Activated CD8-positive, alpha-beta T cell treated with anti-CD3 and anti-CD28 coated beads, Interleukin-2, amount 10 ng/mL, durations not matched to agents 7 days and 5 days (primary cell): Measurements from ENCODE around the gene DPM1. TPM values are rescaled to one million over a fixed set of nuclear protein-coding genes. Genes with fewer than 3 reads are reported as not detected.
"Not testable (repeated sequence)": the region's sequence is repeated elsewhere in the genome, so short reads cannot be mapped to it uniquely, and the experiment has no call there.

Experiments used
- ATAC-seq: fragments of 150-1000 bp; cut with Tn5 transposase; one replicate; pipeline ENCODE4 v1.10.0; 2021; ENCODE audit warnings: moderate library complexity
- CTCF ChIA-PET: fragments of 350-600 bp; sonication (Branson Sonifier 250); formaldehyde crosslinking; loops from one replicate; lab custom pipeline; 2021; ENCODE audit warnings: antibody characterized with exemption; lab: Charles Lee
- POLR2A ChIA-PET: fragments of 350-600 bp; sonication (Branson Sonifier 250); formaldehyde crosslinking; loops from one replicate; lab custom pipeline; 2021; ENCODE audit warnings: antibody characterized with exemption; lab: Charles Lee
- DNase-seq: peaks from one replicate; pipeline ENCODE4 v3.0.0-alpha.2; 2020
- H3K27ac Mint-ChIP-seq: one replicate; pipeline ENCODE4 v1.8.0; 2021; ENCODE audit warnings: mild to moderate bottlenecking, mixed read lengths
- H3K27me3 Mint-ChIP-seq: one replicate; pipeline ENCODE4 v1.8.0; 2021; ENCODE audit warnings: low read depth, mixed read lengths
- H3K36me3 Mint-ChIP-seq: one replicate; pipeline ENCODE4 v1.8.0; 2021; ENCODE audit warnings: low read depth, mixed read lengths
- H3K4me1 Mint-ChIP-seq: one replicate; pipeline ENCODE4 v1.8.0; 2021; ENCODE audit warnings: low read depth, mixed read lengths
- H3K4me3 Mint-ChIP-seq: one replicate; pipeline ENCODE4 v1.8.0; 2021; ENCODE audit warnings: mild to moderate bottlenecking, mixed read lengths
- H3K9me3 Mint-ChIP-seq: one replicate; pipeline ENCODE4 v1.8.0; 2022; ENCODE audit warnings: mixed read lengths; ENCODE audit not compliant: insufficient read depth
- total RNA-seq, 2 experiments: library from RNA; stranded (reverse); gene quantifications; one replicate each; pipeline ENCODE4 v1.2.3, GENCODE V29; 2021

DPM1 gene
- total RNA-seq, 2 experiments from 2014 or later = 50.6 to 53.0 TPM

GRCh38 chr20:50992733-50993457 is 34.6 kb upstream of the DPM1 start:
- DNase-seq = peak; percentile 64
- H3K4me3 Mint-ChIP-seq = no peak overlapping the region
- peaks cover 5% of the 10 kb centered on the region for H3K27me3 Mint-ChIP-seq
- CTCF ChIA-PET = interaction anchor here (0.6 to 5.2 kb wide), 15 partner anchors 8 to 605 kb away, joined by 3 to 37 read pairs (median 3); partner anchors contain the start of gene BCAS4
- no peaks in the 10 kb centered on the region for H3K4me1 Mint-ChIP-seq
- POLR2A ChIA-PET = interaction anchor here (1.0 kb wide), 1 partner anchor 35 kb away, joined by 4 read pairs; the partner anchor contains the start of gene DPM1
- H3K9me3 Mint-ChIP-seq = no peaks in the 10 kb centered on the region
- H3K36me3 Mint-ChIP-seq = no peaks in the 10 kb centered on the region
- H3K27ac Mint-ChIP-seq = no peak overlapping the region
- ATAC-seq = peak; percentile 98

- Mint-ChIP-seq H3K4me1 (no peaks in the 10 kb centered on the region), H3K4me3 (no peak overlapping the region), H3K27ac (no peak overlapping the region), H3K27me3 (peaks cover 4% of the 10 kb centered on the region), H3K9me3 (no peaks in the 10 kb centered on the region), H3K36me3 (no peaks in the 10 kb centered on the region)
- ATAC-seq = no peak
- POLR2A ChIA-PET = interaction anchor here (1.0 kb wide), 1 partner anchor 34 kb away, joined by 4 read pairs; the partner anchor contains the start of gene DPM1
- DNase-seq = no peak
- CTCF ChIA-PET = interaction anchor here (1.0 to 5.2 kb wide), 11 partner anchors 10 to 605 kb away, joined by 3 to 37 read pairs (median 5); no protein-coding TSS in a partner anchor
Observed at GRCh38 chr20:50992336-50992732, 34.0 kb upstream of the DPM1 start.

GRCh38 chr20:50991076-50991475 is 32.7 kb upstream of the DPM1 start:
- ChIA-PET CTCF (interaction anchor here (0.8 to 5.2 kb wide), 6 partner anchors 9 to 318 kb away, joined by 3 to 37 read pairs (median 6); partner anchors contain the start of gene BCAS4), POLR2A (no interaction called here)
- Mint-ChIP-seq H3K27ac (no peak overlapping the region), H3K4me3 (no peak overlapping the region), H3K9me3 (no peaks in the 10 kb centered on the region), H3K4me1 (no peaks in the 10 kb centered on the region), H3K36me3 (no peaks in the 10 kb centered on the region), H3K27me3 (peaks cover 8% of the 10 kb centered on the region)
- ATAC-seq (no peak), DNase-seq (no peak)

- POLR2A ChIA-PET = interaction anchor here (1.5 kb wide), 1 partner anchor 30 kb away, joined by 4 read pairs; the partner anchor contains the start of genes DPM1 and MOCS3
- H3K4me3 Mint-ChIP-seq = no peak overlapping the region
- H3K4me1 Mint-ChIP-seq = no peaks in the 10 kb centered on the region
Observed at GRCh38 chr20:50987493-50988210, 29.3 kb upstream of the DPM1 start.

GRCh38 chr20:50983321-50983720 is 25.0 kb upstream of the DPM1 start:
- peaks cover 18% of the 10 kb centered on the region for H3K27me3 Mint-ChIP-seq
- no peaks in the 10 kb centered on the region for H3K36me3 Mint-ChIP-seq
- DNase-seq = no peak
- no peaks in the 10 kb centered on the region for H3K9me3 Mint-ChIP-seq
- H3K27ac Mint-ChIP-seq = no peak overlapping the region
- no peak overlapping the region for H3K4me3 Mint-ChIP-seq
- no peak for ATAC-seq
- H3K4me1 Mint-ChIP-seq = peaks cover 4% of the 10 kb centered on the region
- POLR2A ChIA-PET = no interaction called here
- CTCF ChIA-PET = interaction anchor here (1.2 to 3.3 kb wide), 5 partner anchors 9 to 324 kb away, joined by 3 to 40 read pairs (median 7); partner anchors contain the start of gene BCAS4

More at GRCh38 chr20:50987493-50988210, 29.3 kb upstream of the DPM1 start:
- H3K27ac Mint-ChIP-seq = no peak overlapping the region
- peak; percentile 77 for DNase-seq
- peak; percentile 85 for ATAC-seq
- H3K36me3 Mint-ChIP-seq = no peaks in the 10 kb centered on the region
- H3K9me3 Mint-ChIP-seq = no peaks in the 10 kb centered on the region
- CTCF ChIA-PET = interaction anchor here (0.6 to 3.2 kb wide), 51 partner anchors 9 to 636 kb away, joined by 3 to 87 read pairs (median 4); partner anchors contain the start of genes BCAS4, DPM1, MOCS3 and NFATC2
- peaks cover 13% of the 10 kb centered on the region for H3K27me3 Mint-ChIP-seq

- Mint-ChIP-seq H3K9me3 (no peaks in the 10 kb centered on the region), H3K36me3 (no peaks in the 10 kb centered on the region), H3K27ac (no peak overlapping the region), H3K4me1 (peaks cover 4% of the 10 kb centered on the region), H3K4me3 (no peak overlapping the region), H3K27me3 (peaks cover 19% of the 10 kb centered on the region)
- ChIA-PET POLR2A (interaction anchor here (0.6 kb wide), 1 partner anchor 791 kb away, joined by 3 read pairs; no protein-coding TSS in a partner anchor), CTCF (interaction anchor here (1.0 to 3.3 kb wide), 17 partner anchors 9 to 1168 kb away, joined by 3 to 40 read pairs (median 5); partner anchors contain the start of gene BCAS4)
- no peak for ATAC-seq
- no peak for DNase-seq
Observed at GRCh38 chr20:50982363-50982762, 24.0 kb upstream of the DPM1 start.

GRCh38 chr20:50981714-50982048 is 23.3 kb upstream of the DPM1 start:
- CTCF ChIA-PET = interaction anchor here (0.8 to 3.3 kb wide), 26 partner anchors 10 to 1169 kb away, joined by 3 to 40 read pairs (median 5); partner anchors contain the start of genes BCAS4, DPM1 and MOCS3
- Mint-ChIP-seq H3K9me3 (no peaks in the 10 kb centered on the region), H3K27ac (no peak overlapping the region), H3K36me3 (no peaks in the 10 kb centered on the region), H3K4me3 (no peak overlapping the region), H3K4me1 (peaks cover 4% of the 10 kb centered on the region), H3K27me3 (peaks cover 16% of the 10 kb centered on the region)
- POLR2A ChIA-PET = interaction anchor here (0.6 kb wide), 1 partner anchor 791 kb away, joined by 3 read pairs; no protein-coding TSS in a partner anchor
- DNase-seq = no peak
- ATAC-seq = no peak

- POLR2A ChIA-PET = no interaction called here
- CTCF ChIA-PET = interaction anchor here (0.6 to 3.3 kb wide), 30 partner anchors 10 to 1170 kb away, joined by 3 to 40 read pairs (median 4); partner anchors contain the start of genes BCAS4, DPM1 and MOCS3
- DNase-seq = peak; percentile 80
- ATAC-seq = peak; percentile 71
- Mint-ChIP-seq H3K4me3 (no peak overlapping the region), H3K9me3 (no peaks in the 10 kb centered on the region), H3K36me3 (no peaks in the 10 kb centered on the region), H3K27ac (no peak overlapping the region), H3K27me3 (peaks cover 13% of the 10 kb centered on the region), H3K4me1 (peaks cover 4% of the 10 kb centered on the region)
Observed at GRCh38 chr20:50980851-50981713, 22.8 kb upstream of the DPM1 start.

GRCh38 chr20:50980071-50980681 is 21.8 kb upstream of the DPM1 start:
- DNase-seq (no peak), ATAC-seq (no peak)
- Mint-ChIP-seq H3K27me3 (peaks cover 17% of the 10 kb centered on the region), H3K9me3 (no peaks in the 10 kb centered on the region), H3K4me1 (peaks cover 4% of the 10 kb centered on the region), H3K36me3 (no peaks in the 10 kb centered on the region), H3K4me3 (no peak overlapping the region), H3K27ac (no peak overlapping the region)
- POLR2A ChIA-PET = no interaction called here
- CTCF ChIA-PET = interaction anchor here (0.6 to 3.3 kb wide), 5 partner anchors 9 to 190 kb away, joined by 3 to 37 read pairs (median 29); partner anchors contain the start of genes BCAS4, DPM1 and MOCS3

- H3K4me3 Mint-ChIP-seq, H3K27ac Mint-ChIP-seq, POLR2A ChIA-PET, ATAC-seq, H3K4me1 Mint-ChIP-seq, DNase-seq, H3K36me3 Mint-ChIP-seq, H3K9me3 Mint-ChIP-seq: not testable (repeated sequence)
- peaks cover 17% of the 10 kb centered on the region for H3K27me3 Mint-ChIP-seq
- CTCF ChIA-PET = interaction anchor here (2.5 kb wide), 1 partner anchor 9 kb away, joined by 8 read pairs; no protein-coding TSS in a partner anchor
Observed at GRCh38 chr20:50978533-50978932, 20.2 kb upstream of the DPM1 start.
